Right forelimb (tissue), 1 donor: ENCODE measurements around the gene SOWAHA.
"Not testable (repeated sequence)": the region's sequence is repeated elsewhere in the genome, so short reads cannot be mapped to it uniquely, and the experiment has no call there.

Experiments
- DNase-seq: peaks from one replicate; pipeline ENCODE4 v3.0.0-alpha.2; 2018

SOWAHA gene

DNA sequence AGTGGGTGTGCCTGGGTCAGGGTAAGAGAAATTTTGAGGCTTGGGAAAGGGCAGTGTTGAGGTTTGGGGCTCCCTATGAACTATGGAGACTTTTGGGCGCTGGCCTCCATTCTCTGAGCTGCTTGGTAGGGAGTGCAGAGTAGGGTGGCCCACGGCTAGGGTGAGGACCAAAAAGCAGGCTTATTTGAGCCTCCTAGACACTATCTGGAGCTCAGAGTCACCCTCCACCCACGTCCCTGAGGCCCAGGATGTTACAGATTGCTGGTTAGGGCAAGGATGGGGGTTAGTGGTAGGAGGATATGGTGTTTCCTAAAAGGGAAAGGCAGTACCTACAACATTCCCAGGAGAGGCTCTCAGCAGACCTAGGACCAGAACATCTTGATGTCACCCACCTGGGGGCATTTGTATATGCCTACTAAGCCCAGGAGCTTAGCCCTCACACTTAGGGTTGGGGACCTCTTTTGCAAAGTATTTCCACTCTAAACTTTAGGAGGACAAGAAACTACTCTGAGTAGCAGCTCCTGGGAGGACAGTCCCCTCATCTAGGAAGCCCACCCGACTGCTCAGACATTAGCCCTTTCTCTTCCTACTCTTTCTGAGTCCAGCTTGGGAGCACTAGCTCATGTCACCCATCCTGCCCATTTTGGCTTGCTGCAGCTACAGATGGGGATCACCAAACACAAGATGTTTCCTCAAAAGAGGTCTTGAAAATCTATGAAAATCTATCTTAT is 15.0 kb downstream of the SOWAHA start:
- DNase-seq, result no peak

- DNase-seq, result no peak
Observed at GRCh38 chr5:132828846-132829494, 15.9 kb downstream of the SOWAHA start.

GRCh38 chr5:132829742-132830435 is 16.8 kb downstream of the SOWAHA start:
- DNase-seq, result peak; percentile 85

- DNase-seq, result peak; percentile 53
Observed at GRCh38 chr5:132830436-132831094, 17.5 kb downstream of the SOWAHA start, which contains the start of gene SHROOM1. Gene SHROOM1 (minus strand): TSS chr5:132830647. CDS start chr5:132826140, 4,507 bp downstream.

- no peak for DNase-seq
Observed at GRCh38 chr5:132831095-132831860, 18.2 kb downstream of the SOWAHA start.

- DNase-seq, result no peak
Observed at GRCh38 chr5:132832612-132833011, 19.5 kb downstream of the SOWAHA start.

GRCh38 chr5:132834057-132834456 is 21.0 kb downstream of the SOWAHA start:
- DNase-seq, result no peak

DNA sequence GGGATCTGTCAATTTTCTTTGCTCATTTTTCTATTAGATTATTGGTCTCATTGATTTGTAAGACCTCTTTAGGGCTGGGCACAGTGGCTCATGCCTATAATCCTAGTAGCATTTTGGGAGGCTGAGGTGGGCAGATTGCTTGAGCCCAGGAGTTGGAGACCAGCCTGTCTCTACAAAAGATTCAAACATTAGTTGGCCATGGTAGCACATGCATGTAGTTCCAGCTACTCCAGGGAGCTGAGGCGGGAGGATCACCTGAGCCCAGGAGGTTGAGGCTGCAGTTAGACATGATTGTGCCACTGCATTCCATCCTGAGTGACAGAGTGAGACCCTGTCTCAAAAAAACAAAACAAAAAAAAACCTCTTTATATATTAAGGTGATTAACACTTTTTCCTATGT is 23.8 kb downstream of the SOWAHA start:
- no peak for DNase-seq

- DNase-seq, result no peak
Observed at GRCh38 chr5:132837868-132838267, 24.8 kb downstream of the SOWAHA start.

GRCh38 chr5:132838516-132839282 is 25.6 kb downstream of the SOWAHA start:
- no peak for DNase-seq

DNA sequence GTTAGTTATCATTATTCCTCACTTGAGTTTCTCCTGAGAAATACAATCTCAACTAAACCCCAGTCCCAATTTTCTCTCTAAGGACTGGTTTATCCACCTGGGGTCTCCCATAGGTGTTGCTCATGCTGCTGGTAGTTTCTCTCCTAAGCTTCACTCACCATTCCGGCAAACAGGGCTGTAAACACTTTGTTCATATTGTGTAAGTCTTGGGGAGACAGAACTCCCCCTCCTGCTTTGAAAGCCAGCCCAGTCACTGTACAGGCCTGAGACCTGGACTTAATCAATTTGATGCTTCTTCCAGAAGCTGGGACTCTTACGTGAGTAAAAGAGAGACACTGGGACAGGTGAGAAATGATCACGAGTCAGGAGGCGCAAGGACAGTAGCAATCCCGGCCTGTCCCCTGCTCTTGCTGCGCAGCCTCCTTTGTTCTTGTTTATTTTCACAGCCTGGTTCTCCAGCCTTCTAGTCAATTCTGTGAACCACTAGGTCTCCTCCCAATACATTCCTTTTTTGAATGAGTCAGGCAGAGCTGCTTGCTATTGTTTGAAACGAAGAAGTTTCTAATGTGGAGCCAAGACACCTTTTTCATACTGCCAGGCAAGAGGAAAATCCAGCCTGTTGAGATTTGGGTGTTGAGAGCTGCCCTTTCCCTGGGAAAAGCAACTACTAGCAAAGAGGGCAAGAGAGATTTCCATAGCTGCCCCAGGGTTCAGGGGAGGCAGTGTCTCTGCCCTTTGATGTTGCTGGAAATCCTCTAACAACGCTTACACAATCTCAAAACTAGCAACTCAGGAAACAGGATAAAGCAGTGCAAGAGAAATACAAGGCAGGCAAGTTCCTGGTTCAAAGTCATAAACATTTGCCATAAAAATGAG is 26.6 kb downstream of the SOWAHA start:
- no peak for DNase-seq

DNA sequence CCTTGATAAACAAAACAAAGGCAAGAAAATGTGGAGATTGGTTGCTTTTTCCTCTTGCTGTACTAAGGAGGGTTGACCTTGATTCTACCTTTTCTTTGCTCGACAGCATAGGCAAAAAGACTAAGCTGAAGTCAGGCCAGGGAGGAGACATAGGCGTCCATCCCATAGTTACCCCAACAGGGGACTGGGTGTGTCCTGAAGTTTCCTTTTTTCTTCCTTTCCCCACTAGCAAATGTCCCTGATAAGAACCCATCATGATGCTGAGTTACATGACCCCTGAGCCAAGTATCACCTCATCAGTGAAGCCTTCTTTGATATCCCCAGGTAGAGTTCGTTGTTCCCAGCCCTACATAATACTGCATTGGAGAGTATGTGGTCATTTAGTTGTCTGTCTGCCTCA is 27.2 kb downstream of the SOWAHA start:
- no peak for DNase-seq

DNA sequence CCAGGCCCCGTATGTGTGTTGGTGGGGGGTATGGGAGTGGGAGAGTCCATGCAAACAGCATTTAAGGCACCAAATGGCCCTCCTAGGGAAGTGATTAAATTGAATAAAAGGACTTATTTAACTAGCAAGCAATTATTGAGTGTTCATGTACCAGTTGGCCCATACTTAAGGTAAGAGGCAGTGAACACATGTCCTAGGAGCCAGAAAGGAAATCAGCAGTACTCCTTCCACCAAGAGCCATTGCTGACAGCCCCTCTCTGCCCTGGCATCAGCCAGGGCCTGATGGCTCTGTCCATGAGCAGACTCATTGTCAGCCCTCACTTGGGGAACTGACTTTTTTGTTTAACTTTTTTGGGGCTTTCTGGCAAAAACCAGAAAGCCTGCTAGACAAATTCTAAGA is 27.8 kb downstream of the SOWAHA start:
- no peak for DNase-seq

DNA sequence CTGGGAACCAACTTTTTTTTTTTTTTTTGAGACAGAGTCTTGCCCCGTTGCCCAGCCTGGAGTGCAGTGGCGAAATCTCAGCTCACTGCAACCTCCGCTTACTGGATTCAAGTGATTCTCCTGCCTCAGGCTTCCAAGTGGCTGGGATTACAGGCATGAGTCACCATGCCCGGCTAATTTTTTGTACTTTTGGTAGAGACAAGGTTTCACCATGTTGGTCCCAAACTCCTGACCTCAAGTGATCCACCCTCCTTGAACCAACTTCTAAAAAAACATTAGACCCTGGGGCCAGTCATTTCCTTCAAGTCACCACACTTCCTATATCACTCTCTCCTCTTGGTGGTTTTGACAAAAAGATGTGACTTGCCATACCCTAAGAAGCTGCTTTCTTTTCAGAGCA is 28.2 kb downstream of the SOWAHA start:
- no peak for DNase-seq

GRCh38 chr5:132848270-132848669 is 35.2 kb downstream of the SOWAHA start:
- DNase-seq, result no peak

DNA sequence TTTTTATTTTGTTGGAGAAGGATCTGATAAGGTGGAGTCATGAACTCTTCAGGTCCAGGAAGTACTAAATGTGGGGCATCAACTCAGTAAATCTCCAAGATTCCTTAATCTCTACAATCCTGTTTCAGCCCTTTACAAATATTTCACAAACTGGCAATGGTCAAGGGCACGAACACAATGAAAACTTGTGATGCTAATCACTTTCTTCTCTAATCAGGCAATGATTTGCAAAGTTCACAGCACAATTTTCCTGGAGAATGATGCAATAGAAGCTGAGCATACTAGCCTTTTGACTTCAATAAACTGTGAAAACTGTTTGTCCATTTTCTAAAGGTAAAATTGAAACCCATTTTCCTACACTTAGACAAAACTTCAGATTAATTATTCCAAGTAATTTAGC is 36.2 kb downstream of the SOWAHA start:
- no peak for DNase-seq

GRCh38 chr5:132850066-132850465 is 37.0 kb downstream of the SOWAHA start:
- no peak for DNase-seq

DNA sequence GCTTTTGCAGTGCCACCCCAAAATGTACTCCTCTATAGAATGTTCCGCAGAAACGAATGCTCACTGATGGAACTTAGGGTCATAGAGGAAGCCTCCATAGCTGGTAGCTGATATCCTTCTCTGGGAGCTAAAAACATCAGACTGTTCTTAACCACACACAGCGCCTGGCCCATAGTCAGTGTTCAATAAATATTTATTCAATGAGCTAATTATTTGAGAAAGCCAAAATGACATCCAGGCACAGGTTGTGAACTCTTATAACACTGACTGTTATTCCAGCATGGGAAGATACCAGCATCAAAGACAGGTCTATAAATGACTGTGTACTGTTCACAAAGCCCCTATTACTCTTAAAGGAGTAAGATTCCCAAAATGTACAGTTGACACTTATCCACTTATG is 40.2 kb downstream of the SOWAHA start:
- DNase-seq, result no peak

DNA sequence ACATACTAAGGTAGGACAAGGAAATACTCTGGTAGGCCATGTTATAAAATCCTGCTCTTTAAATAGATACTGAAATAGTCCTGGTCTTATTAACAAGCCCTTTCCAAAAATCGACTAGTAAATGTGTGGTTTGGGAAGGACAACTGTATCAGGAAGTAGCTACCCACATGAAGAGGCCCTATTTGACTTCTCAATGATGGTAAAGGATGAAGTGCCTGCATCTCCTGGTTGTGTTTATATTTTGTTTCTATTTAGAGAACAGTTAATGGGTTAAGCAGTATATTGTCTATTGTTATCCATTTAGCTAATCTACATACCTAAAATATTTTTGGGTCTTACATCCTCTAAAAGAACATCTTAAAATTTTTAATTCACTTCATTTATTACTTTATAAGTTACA is 40.7 kb downstream of the SOWAHA start:
- DNase-seq, result no peak

DNA sequence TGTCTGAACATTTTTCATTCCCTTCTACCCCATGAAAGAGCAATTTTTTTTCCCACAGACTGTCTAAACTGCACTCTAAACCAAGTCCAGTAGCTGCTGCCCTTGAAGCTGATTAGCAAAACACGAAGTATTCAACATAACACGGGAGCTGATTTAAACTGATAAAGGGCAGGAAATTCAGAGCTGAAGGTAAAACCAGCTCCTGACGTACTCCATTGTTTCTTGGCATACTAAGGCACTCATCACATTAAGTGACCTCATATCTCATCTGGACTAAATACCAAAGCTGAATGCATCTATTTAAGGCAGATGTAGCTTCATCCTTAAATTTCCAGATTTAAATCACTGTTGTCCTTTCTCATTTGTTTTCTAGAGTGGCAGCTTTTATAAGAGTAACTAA is 41.2 kb downstream of the SOWAHA start:
- DNase-seq, result no peak

DNA sequence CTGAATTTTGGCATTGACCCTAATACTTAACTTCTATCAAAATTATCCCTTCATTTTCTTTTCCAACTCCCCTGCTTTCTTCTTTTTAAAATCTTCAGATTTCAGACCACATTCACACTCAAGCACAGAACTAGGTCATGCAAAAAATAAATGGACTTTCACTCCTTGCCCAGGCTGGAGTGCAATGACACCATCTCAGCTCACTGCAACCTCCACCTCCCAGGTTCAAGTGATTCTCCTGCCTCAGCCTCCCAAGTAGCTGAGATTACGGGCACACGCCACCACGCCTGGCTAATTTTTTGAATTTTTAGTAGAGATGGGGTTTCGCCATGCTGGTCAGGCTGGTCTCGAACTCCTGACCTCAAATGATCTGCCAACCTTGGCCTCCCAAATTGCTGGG is 41.9 kb downstream of the SOWAHA start:
- DNase-seq, result not testable (repeated sequence)
